OCI-LY7 (cell line): Measurements from ENCODE around the gene STON2. TPM values are rescaled to one million over a fixed set of nuclear protein-coding genes. Genes with fewer than 3 reads are reported as not detected.
"Not testable (repeated sequence)": the region's sequence is repeated elsewhere in the genome, so short reads cannot be mapped to it uniquely, and the experiment has no call there.

Experiments
- BruUV-seq: library from RNA; stranded (reverse); fragments of 400-500 nt; replicated peaks from 2 replicates; lab custom pipeline; 2021; lab: Mats Ljungman, UMichigan
- CTCF ChIA-PET: fragments of 300-600 bp; sonication (Branson Sonifier 250); formaldehyde crosslinking; loops from one replicate; lab custom pipeline; 2022; ENCODE audit warnings: antibody characterized with exemption; ENCODE audit not compliant: unreplicated experiment; lab: Charles Lee
- POLR2A ChIA-PET: fragments of 300-600 bp; sonication (Branson Sonifier 250); formaldehyde crosslinking; loops from one replicate; lab custom pipeline; 2022; ENCODE audit warnings: antibody characterized with exemption; lab: Charles Lee
- DNase-seq: peaks from one replicate; pipeline ENCODE4 v3.0.0-alpha.2; 2015; ENCODE audit warnings: low spot score
- H2AFZ ChIP-seq: fragments of 200-600 bp; sonication (generic), shearing (Covaris generic); 2 replicates; pipeline ENCODE4 v1.6.1; 2014; ENCODE audit warnings: mild to moderate bottlenecking, antibody characterized with exemption, low read length, moderate library complexity
- H3K27ac ChIP-seq: fragments of 200-600 bp; sonication (generic); 2 replicates; pipeline ENCODE4 v1.5.1; 2014; ENCODE audit warnings: mixed run types, low read depth, mild to moderate bottlenecking, moderate library complexity, low read length, inconsistent platforms; ENCODE audit not compliant: poor library complexity, severe bottlenecking
- H3K36me3 ChIP-seq: fragments of 200-600 bp; sonication (generic); 2 replicates; pipeline ENCODE4 v1.6.1; 2014; ENCODE audit warnings: mild to moderate bottlenecking, antibody characterized with exemption, low read length, moderate library complexity, mixed read lengths; ENCODE audit not compliant: insufficient read depth
- H3K4me1 ChIP-seq: fragments of 200-600 bp; sonication (generic); 2 replicates; pipeline ENCODE4 v1.5.1; 2014; ENCODE audit warnings: mild to moderate bottlenecking, low read length; ENCODE audit not compliant: insufficient read depth, poor library complexity, severe bottlenecking
- H3K4me2 ChIP-seq: fragments of 200-600 bp; sonication (generic); 2 replicates; pipeline ENCODE4 v1.6.1; 2014; ENCODE audit warnings: mild to moderate bottlenecking, low read length
- H3K4me3 ChIP-seq: fragments of 200-600 bp; sonication (generic); 2 replicates; pipeline ENCODE4 v1.5.1; 2014; ENCODE audit warnings: mild to moderate bottlenecking, low read depth, low read length; ENCODE audit not compliant: poor library complexity, severe bottlenecking
- H3K79me2 ChIP-seq: fragments of 200-600 bp; sonication (generic); 2 replicates; pipeline ENCODE4 v1.6.1; 2016; ENCODE audit warnings: low read depth, mild to moderate bottlenecking, low read length, moderate library complexity, mixed read lengths; ENCODE audit not compliant: insufficient read depth
- H3K9me2 ChIP-seq: fragments of 200-600 bp; sonication (generic); 2 replicates; pipeline ENCODE4 v1.6.1; 2016; ENCODE audit warnings: mild to moderate bottlenecking, low read length, mixed read lengths; ENCODE audit not compliant: insufficient read depth
- H3K9me3 ChIP-seq: fragments of 200-600 bp; sonication (generic); 2 replicates; pipeline ENCODE4 v1.6.1; 2014; ENCODE audit warnings: mild to moderate bottlenecking, mixed run types, low read length, mixed read lengths
- H4K20me1 ChIP-seq: fragments of 200-600 bp; sonication (generic); 2 replicates; pipeline ENCODE4 v1.6.1; 2014; ENCODE audit warnings: mild to moderate bottlenecking, antibody characterized with exemption, low read length, moderate library complexity, mixed read lengths; ENCODE audit not compliant: insufficient read depth
- EZH2phosphoT487 ChIP-seq: fragments of 200-600 bp; sonication (generic); IDR thresholded peaks from 2 replicates; pipeline ENCODE4 v1.6.1; 2018; ENCODE audit warnings: low read depth, borderline replicate concordance, mild to moderate bottlenecking, mixed run types, antibody characterized with exemption, low read length, moderate library complexity, mixed read lengths
- intact Hi-C: fragments of 100-400 bp; cut with micrococcal nuclease; formaldehyde crosslinking; loops from one replicate; pipeline ENCODE4 v1.10.0; 2022; ENCODE audit not compliant: unreplicated experiment
- total RNA-seq, 2 experiments: library from RNA; depleted of rRNA in 1 of 2; stranded (reverse); fragments of >200 nt in 1 of 2; shearing (Covaris generic) in 1 of 2; gene quantifications; 2 replicates each; pipeline ENCODE4 v1.2.3, GENCODE V29; 2014 to 2022
- TF ChIP-seq, protein P1 (sequence below): fragments of 200-600 bp; sonication (generic); conservative IDR thresholded peaks from 2 replicates; pipeline ENCODE4 v1.5.1; 2014; ENCODE audit warnings: mild to moderate bottlenecking, antibody characterized with exemption, low read length, moderate library complexity, mixed read lengths

The STON2 gene
- total RNA-seq, 2 experiments from 2014 or later, result 0.25 TPM; not detected in 1

DNA sequence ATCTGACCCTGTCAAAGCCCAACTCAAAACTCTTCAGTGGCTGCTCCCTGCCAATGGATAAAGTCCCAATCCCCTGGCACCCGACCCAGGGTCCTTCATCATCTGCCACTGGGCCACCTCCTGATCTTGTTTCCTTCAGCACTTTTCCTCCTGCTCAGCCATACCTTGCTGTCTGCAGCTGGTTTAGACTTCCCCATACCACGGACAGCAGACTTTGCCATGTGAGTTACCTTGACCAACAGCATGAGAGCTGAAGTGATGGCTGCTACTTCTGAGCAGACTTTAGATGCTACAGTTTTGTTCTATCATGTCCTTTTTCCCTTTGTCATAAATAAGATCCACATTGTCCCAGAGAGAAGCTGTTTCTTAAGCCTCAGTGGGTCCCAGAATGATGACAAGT lies 33.3 kb upstream of the STON2 start:
- TF ChIP-seq EZH2phosphoT487, result no peak
- TF ChIP-seq, protein P1, sequence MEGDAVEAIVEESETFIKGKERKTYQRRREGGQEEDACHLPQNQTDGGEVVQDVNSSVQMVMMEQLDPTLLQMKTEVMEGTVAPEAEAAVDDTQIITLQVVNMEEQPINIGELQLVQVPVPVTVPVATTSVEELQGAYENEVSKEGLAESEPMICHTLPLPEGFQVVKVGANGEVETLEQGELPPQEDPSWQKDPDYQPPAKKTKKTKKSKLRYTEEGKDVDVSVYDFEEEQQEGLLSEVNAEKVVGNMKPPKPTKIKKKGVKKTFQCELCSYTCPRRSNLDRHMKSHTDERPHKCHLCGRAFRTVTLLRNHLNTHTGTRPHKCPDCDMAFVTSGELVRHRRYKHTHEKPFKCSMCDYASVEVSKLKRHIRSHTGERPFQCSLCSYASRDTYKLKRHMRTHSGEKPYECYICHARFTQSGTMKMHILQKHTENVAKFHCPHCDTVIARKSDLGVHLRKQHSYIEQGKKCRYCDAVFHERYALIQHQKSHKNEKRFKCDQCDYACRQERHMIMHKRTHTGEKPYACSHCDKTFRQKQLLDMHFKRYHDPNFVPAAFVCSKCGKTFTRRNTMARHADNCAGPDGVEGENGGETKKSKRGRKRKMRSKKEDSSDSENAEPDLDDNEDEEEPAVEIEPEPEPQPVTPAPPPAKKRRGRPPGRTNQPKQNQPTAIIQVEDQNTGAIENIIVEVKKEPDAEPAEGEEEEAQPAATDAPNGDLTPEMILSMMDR, result no peak
- ChIA-PET POLR2A (no interaction called here), CTCF (no interaction called here)
- BruUV-seq, result no TSS peak
- Histone ChIP-seq H3K36me3 (no peaks in the 10 kb centered on the region), H3K4me3 (no peak overlapping the region), H3K4me2 (no peak overlapping the region), H3K9me2 (no peaks in the 10 kb centered on the region), H3K79me2 (no peaks in the 10 kb centered on the region), H4K20me1 (no peaks in the 10 kb centered on the region), H3K27ac (no peak overlapping the region), H2AFZ (no peak overlapping the region), H3K9me3 (no peaks in the 10 kb centered on the region), H3K4me1 (no peaks in the 10 kb centered on the region)
- intact Hi-C loops, result no loop called here
- no peak for DNase-seq

DNA sequence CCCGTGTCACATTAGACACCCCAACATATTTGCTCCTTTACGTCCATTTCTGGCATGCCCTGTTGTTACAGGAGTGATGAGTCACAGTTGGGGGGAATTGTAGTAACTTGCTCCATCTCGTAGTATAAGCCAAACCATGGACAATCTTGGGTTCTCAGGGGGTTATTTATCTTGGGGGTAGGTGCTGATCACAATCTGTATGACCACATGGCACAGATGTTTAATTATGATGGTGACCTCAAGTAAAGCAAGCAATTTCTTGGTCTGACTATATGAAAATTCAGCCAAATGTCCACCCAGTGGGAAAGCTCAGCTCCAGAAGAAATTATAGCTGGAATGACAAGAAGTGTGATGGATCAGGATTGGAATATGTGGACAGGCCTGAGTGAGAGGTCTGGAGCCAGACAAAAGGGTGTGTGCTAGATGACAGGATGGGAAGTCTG lies 32.1 kb upstream of the STON2 start:
- TF ChIP-seq, protein P1, result no peak
- no peak for TF ChIP-seq EZH2phosphoT487
- intact Hi-C loops, result no loop called here
- no peak for DNase-seq
- Histone ChIP-seq H4K20me1 (no peaks in the 10 kb centered on the region), H3K4me3 (no peak overlapping the region), H3K4me2 (no peak overlapping the region), H3K4me1 (no peaks in the 10 kb centered on the region), H3K36me3 (no peaks in the 10 kb centered on the region), H2AFZ (no peak overlapping the region), H3K27ac (no peak overlapping the region), H3K9me3 (no peaks in the 10 kb centered on the region), H3K9me2 (no peaks in the 10 kb centered on the region), H3K79me2 (no peaks in the 10 kb centered on the region)
- ChIA-PET POLR2A (interaction anchor here (0.7 kb wide), 1 partner anchor 109 kb away, joined by 6 read pairs; no protein-coding TSS in a partner anchor), CTCF (no interaction called here)
- no TSS peak for BruUV-seq

DNA sequence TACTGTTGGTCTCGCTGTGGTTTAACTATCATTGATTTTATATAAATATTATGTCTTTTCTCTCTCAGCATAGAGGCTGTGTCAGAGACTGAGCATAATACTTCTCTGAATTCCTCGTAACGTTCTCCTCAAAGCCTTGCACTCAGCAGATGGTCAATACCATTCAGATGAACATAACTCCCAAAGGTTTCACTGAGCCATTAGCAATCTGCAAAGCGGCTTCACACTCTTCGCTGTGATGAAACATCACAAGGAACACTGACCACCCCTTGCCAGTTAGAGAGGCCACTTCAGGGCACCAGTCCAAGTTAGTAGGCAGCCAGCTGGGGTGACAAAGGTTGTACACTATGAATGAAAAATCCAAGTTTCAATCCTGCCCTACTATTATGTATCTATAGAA lies 30.1 kb upstream of the STON2 start:
- H3K79me2 ChIP-seq, result no peaks in the 10 kb centered on the region
- no peak for TF ChIP-seq EZH2phosphoT487
- TF ChIP-seq, protein P1, result no peak
- no peaks in the 10 kb centered on the region for H3K9me3 ChIP-seq
- no peak overlapping the region for H3K4me3 ChIP-seq
- no peak overlapping the region for H2AFZ ChIP-seq
- no peaks in the 10 kb centered on the region for H4K20me1 ChIP-seq
- H3K27ac ChIP-seq, result no peak overlapping the region
- CTCF ChIA-PET, result no interaction called here
- H3K9me2 ChIP-seq, result no peaks in the 10 kb centered on the region
- POLR2A ChIA-PET, result interaction anchor here (1.2 kb wide), 1 partner anchor 26 kb away, joined by 4 read pairs; no protein-coding TSS in a partner anchor
- H3K4me2 ChIP-seq, result no peak overlapping the region
- no peak for DNase-seq
- H3K4me1 ChIP-seq, result no peaks in the 10 kb centered on the region
- no TSS peak for BruUV-seq
- no peaks in the 10 kb centered on the region for H3K36me3 ChIP-seq
- intact Hi-C loops, result no loop called here

DNA sequence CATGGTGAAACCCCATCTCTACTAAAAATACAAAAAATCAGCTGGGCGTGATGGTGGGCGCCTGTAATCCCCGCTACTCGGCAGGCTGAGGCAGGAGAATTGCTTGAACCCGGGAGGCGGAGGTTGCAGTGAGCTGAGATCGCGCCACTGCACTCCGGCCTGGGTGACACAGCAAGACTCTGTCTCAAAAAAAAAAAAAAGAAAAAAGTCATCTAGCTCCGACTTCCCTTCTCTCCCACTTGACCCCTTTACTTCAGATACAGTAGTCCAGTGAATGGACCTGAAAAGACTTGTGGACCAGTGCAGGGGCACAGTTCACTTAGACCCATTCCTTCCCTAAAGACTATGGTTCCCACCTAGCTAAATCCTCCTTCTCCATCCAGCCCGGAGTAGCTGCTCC lies 29.6 kb upstream of the STON2 start:
- H3K4me2 ChIP-seq, H4K20me1 ChIP-seq, H3K9me2 ChIP-seq, H3K27ac ChIP-seq, H3K4me1 ChIP-seq, DNase-seq, BruUV-seq, H3K4me3 ChIP-seq, H3K79me2 ChIP-seq, H2AFZ ChIP-seq, intact Hi-C loops, CTCF ChIA-PET, H3K9me3 ChIP-seq, H3K36me3 ChIP-seq: not testable (repeated sequence)
- POLR2A ChIA-PET, result interaction anchor here (1.2 kb wide), 1 partner anchor 27 kb away, joined by 4 read pairs; no protein-coding TSS in a partner anchor
